A549 (cell line): ENCODE measurements around the gene HS3ST5. TPM values are rescaled to one million over a fixed set of nuclear protein-coding genes. Genes with fewer than 3 reads are reported as not detected.

Experiments
- ATAC-seq, 2 experiments: fragments of 200-7000 bp in 1 of 2; fragments of >200 bp in 1 of 2; cut with Nextera tagmentation in 1 of 2; cut with Tn5 transposase in 1 of 2; 3 replicates each; pipeline versions ENCODE4 v1.8.0 to v1.9.1; 2018 to 2020; ENCODE audit warnings: mild to moderate bottlenecking in 1 of 2, moderate library complexity in 1 of 2
- CTCF ChIA-PET: fragments of 300-600 bp; sonication (Branson Sonifier 250); formaldehyde crosslinking; extraction: SDS; loops from one replicate; lab custom pipeline; 2021; ENCODE audit warnings: antibody characterized with exemption, inconsistent platforms; lab: Yijun Ruan, JAX
- POLR2A ChIA-PET: fragments of 350-600 bp; formaldehyde crosslinking; extraction: SDS; loops from one replicate; lab custom pipeline; 2021; ENCODE audit warnings: antibody characterized with exemption, inconsistent platforms; lab: Yijun Ruan, JAX
- DNase-seq, 2 experiments: peaks; one replicate each; pipeline versions ENCODE4 v3.0.0 to v3.0.0-alpha.2; 2011 to 2016; ENCODE audit warnings: low read depth in 1 of 2, low spot score in 1 of 2
- FAIRE-seq: peaks from 2 replicates; lab custom pipeline; 2011; peaks lifted over from hg19 to GRCh38; lab: Jason Lieb, UNC
- H3K27ac ChIP-seq, 2 experiments: fragments of >200 bp; sonication (Bioruptor Twin); formaldehyde crosslinking; 3 replicates each; pipeline ENCODE4 v1.5.1; 2016 to 2017
- H3K4me1 ChIP-seq: fragments of >200 bp; sonication (Bioruptor Twin); formaldehyde crosslinking; 3 replicates; pipeline ENCODE4 v1.6.1; 2016
- H3K4me2 ChIP-seq: fragments of >200 bp; sonication (Bioruptor Twin); formaldehyde crosslinking; 3 replicates; pipeline ENCODE4 v1.6.1; 2016
- H3K4me3 ChIP-seq: fragments of >200 bp; sonication (Bioruptor Twin); formaldehyde crosslinking; 3 replicates; pipeline ENCODE4 v1.5.1; 2016
- H3K9me3 ChIP-seq: fragments of >200 bp; sonication (Bioruptor Twin); formaldehyde crosslinking; 3 replicates; pipeline ENCODE4 v1.6.1; 2016
- CBX2 ChIP-seq: fragments of 200-600 bp; sonication (generic); IDR thresholded peaks from 2 replicates; pipeline ENCODE4 v1.6.1; 2016; ENCODE audit warnings: low read depth, mild to moderate bottlenecking, borderline replicate concordance
- CHD2 ChIP-seq: fragments of 150-350 bp; IDR thresholded peaks from 2 replicates; pipeline ENCODE4 v1.6.1; 2014; ENCODE audit warnings: low read length; ENCODE audit not compliant: partially characterized antibody
- CHD4 ChIP-seq: fragments of 200-600 bp; sonication (generic); IDR thresholded peaks from 2 replicates; pipeline ENCODE4 v1.6.1; 2016; ENCODE audit warnings: antibody characterized with exemption, mild to moderate bottlenecking, borderline replicate concordance
- EHMT2 ChIP-seq: fragments of 200-600 bp; sonication (generic); IDR thresholded peaks from 2 replicates; pipeline ENCODE4 v1.6.1; 2016; ENCODE audit warnings: antibody characterized with exemption, low read depth, mild to moderate bottlenecking, moderate library complexity
- FOXS1 ChIP-seq: fragments of 250-450 bp; sonication (Bioruptor Pico); IDR thresholded peaks from 2 replicates; pipeline ENCODE4 v1.5.0; 2020; ENCODE audit warnings: mild to moderate bottlenecking, moderate library complexity
- HDAC2 ChIP-seq: fragments of 200-600 bp; sonication (generic); IDR thresholded peaks from 2 replicates; pipeline ENCODE4 v1.6.1; 2016
- HOXA7 ChIP-seq: fragments of 250-450 bp; sonication (Bioruptor Pico); IDR thresholded peaks from 2 replicates; pipeline ENCODE4 v1.5.0; 2020; ENCODE audit warnings: mild to moderate bottlenecking, moderate library complexity
- HOXB13 ChIP-seq: fragments of 250-450 bp; sonication (Bioruptor Pico); IDR thresholded peaks from 2 replicates; pipeline ENCODE4 v1.5.0; 2020; ENCODE audit warnings: low read depth, mild to moderate bottlenecking, moderate library complexity
- JUN ChIP-seq, 2 experiments: fragments of >200 bp; sonication (Bioruptor Twin); formaldehyde crosslinking; IDR thresholded peaks; 2 replicates in 1 of 2; 3 replicates in 1 of 2; pipeline ENCODE4 v1.6.1; 2016 to 2017
- JUNB ChIP-seq: fragments of >200 bp; sonication (Bioruptor Twin); formaldehyde crosslinking; IDR thresholded peaks from 2 replicates; pipeline ENCODE4 v1.6.1; 2016
- KDM1A ChIP-seq: fragments of 200-600 bp; sonication (generic); IDR thresholded peaks from 2 replicates; pipeline ENCODE4 v1.6.1; 2016; ENCODE audit warnings: low read depth, mild to moderate bottlenecking
- MAZ ChIP-seq: fragments of 150-350 bp; IDR thresholded peaks from 2 replicates; pipeline ENCODE4 v1.6.1; 2014; ENCODE audit warnings: antibody characterized with exemption, low read depth, low read length, borderline replicate concordance
- MYC ChIP-seq: IDR thresholded peaks from 2 replicates; pipeline ENCODE4 v1.6.1; 2012; ENCODE audit warnings: mild to moderate bottlenecking, inconsistent platforms, low read length, improper control_type of control experiment, borderline replicate concordance
- NFE2L2 ChIP-seq: fragments of 150-350 bp; conservative IDR thresholded peaks from 2 replicates; pipeline ENCODE4 v1.6.1; 2014; ENCODE audit warnings: low read length
- NPAS2 ChIP-seq: fragments of 250-450 bp; sonication (Bioruptor Pico); IDR thresholded peaks from 2 replicates; pipeline ENCODE4 v1.8.0; 2022; ENCODE audit warnings: mild to moderate bottlenecking, moderate library complexity, borderline replicate concordance
- NR3C1 ChIP-seq: fragments of >200 bp; sonication (Bioruptor Twin); formaldehyde crosslinking; IDR thresholded peaks from 3 replicates; pipeline ENCODE4 v1.6.1; 2017
- PHF8 ChIP-seq: fragments of 200-600 bp; sonication (generic); IDR thresholded peaks from 2 replicates; pipeline ENCODE4 v1.6.1; 2016; ENCODE audit warnings: low read depth, mild to moderate bottlenecking, antibody characterized with exemption, moderate library complexity, borderline replicate concordance
- POLR2A ChIP-seq: IDR thresholded peaks from 2 replicates; pipeline ENCODE4 v1.6.1; 2012; ENCODE audit warnings: mild to moderate bottlenecking, low read length
- POLR2AphosphoS2 ChIP-seq: conservative IDR thresholded peaks from 2 replicates; pipeline ENCODE4 v1.6.1; 2012; ENCODE audit warnings: low read length, improper control_type of control experiment, inconsistent platforms
- RAD21 ChIP-seq, 2 experiments: fragments of >200 bp in 1 of 2; sonication (Bioruptor Twin) in 1 of 2; formaldehyde crosslinking in 1 of 2; IDR thresholded peaks in 1 of 2; conservative IDR thresholded peaks in 1 of 2; 2 replicates in 1 of 2; 3 replicates in 1 of 2; pipeline ENCODE4 v1.6.1; 2012 to 2018; ENCODE audit warnings: inconsistent platforms in 1 of 2
- RARB ChIP-seq: fragments of 250-450 bp; sonication (Bioruptor Pico); IDR thresholded peaks from 2 replicates; pipeline ENCODE4 v1.8.0; 2021; ENCODE audit warnings: mild to moderate bottlenecking, moderate library complexity
- RNF2 ChIP-seq: fragments of 200-600 bp; sonication (generic); IDR thresholded peaks from 2 replicates; pipeline ENCODE4 v1.6.1; 2016; ENCODE audit warnings: low read depth, mild to moderate bottlenecking, antibody characterized with exemption, moderate library complexity, borderline replicate concordance
- SMC3 ChIP-seq: fragments of >200 bp; sonication (Bioruptor Twin); formaldehyde crosslinking; IDR thresholded peaks from 3 replicates; pipeline ENCODE4 v1.6.1; 2018; ENCODE audit warnings: inconsistent platforms
- TFCP2L1 ChIP-seq: fragments of 250-450 bp; sonication (Bioruptor Pico); IDR thresholded peaks from 2 replicates; pipeline ENCODE4 v1.5.0; 2021; ENCODE audit warnings: mild to moderate bottlenecking
- ZC3H11A ChIP-seq: fragments of 450-650 bp; IDR thresholded peaks from 2 replicates; pipeline ENCODE4 v1.6.1; 2014; ENCODE audit warnings: antibody characterized with exemption, mild to moderate bottlenecking
- ZNF302 ChIP-seq: fragments of 250-450 bp; sonication (Bioruptor Pico); IDR thresholded peaks from 2 replicates; pipeline ENCODE4 v1.9.0; 2021; ENCODE audit warnings: inconsistent platforms, mild to moderate bottlenecking, moderate library complexity
- WGBS: methylation state at CpG from one replicate; pipeline ENCODE4 v1.1.6; 2017; ENCODE audit errors: missing lambda C conversion rate; 5-methylcytosine and 5-hydroxymethylcytosine counted together
- polyA plus RNA-seq, 4 experiments: library from polyadenylated mRNA; depleted of rRNA in 3 of 4; stranded (reverse); fragments of >200 nt; fragmentation: RNase III in 1 of 4; extraction: RNeasy Plus Mini Kit Qiagen cat#74134 plus additional on column Dnase treatment in 1 of 4; gene quantifications; 2 replicates in 3 of 4; 3 replicates in 1 of 4; pipeline ENCODE4 v1.2.3, GENCODE V29; 2011 to 2017
- TF ChIP-seq, protein P1 (sequence below): fragments of 250-450 bp; sonication (Bioruptor Pico); IDR thresholded peaks from 2 replicates; pipeline ENCODE4 v1.5.0; 2021; ENCODE audit warnings: mild to moderate bottlenecking, moderate library complexity, borderline replicate concordance
- TF ChIP-seq, protein P2 (sequence below): IDR thresholded peaks from 2 replicates; pipeline ENCODE4 v1.6.1; 2012; ENCODE audit warnings: low read depth, borderline replicate concordance
- TF ChIP-seq, protein P3 (sequence below): fragments of 150-350 bp; IDR thresholded peaks from 2 replicates; pipeline ENCODE4 v1.6.1; 2014; ENCODE audit warnings: low read depth, mild to moderate bottlenecking, low read length
- TF ChIP-seq, protein P4 (sequence below): fragments of 200-600 bp; sonication (generic); IDR thresholded peaks from 2 replicates; pipeline ENCODE4 v1.6.1; 2016; ENCODE audit warnings: antibody characterized with exemption, mild to moderate bottlenecking, moderate library complexity

The HS3ST5 gene
- polyA plus RNA-seq, 2 of the 4 experiments (the other 2 are of a cell fraction) = not detected

DNA sequence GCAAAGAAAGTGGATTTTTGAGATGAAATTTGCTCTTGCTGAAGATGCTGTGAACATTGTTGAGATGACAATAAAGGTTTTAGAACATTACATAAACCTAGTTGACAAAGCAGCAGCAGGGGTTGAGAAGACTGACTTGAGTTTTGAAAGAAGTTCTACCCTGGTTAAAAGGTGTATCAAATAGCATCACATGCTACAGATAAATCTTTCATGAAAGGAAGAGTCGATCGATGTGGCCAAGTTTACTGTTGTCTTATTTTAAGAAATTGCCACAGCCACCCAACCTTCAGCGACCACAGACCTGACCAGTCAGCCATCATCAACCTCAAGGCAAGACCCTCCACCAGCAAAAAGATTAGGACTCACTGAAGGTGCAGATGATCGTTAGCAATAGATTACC lies 155.3 kb downstream of the HS3ST5 start:
- H3K4me2 ChIP-seq = no peak overlapping the region
- H3K4me3 ChIP-seq = no peak overlapping the region
- no peak for ATAC-seq
- FAIRE-seq = no peak
- ChIA-PET CTCF (no interaction called here), POLR2A (no interaction called here)
- H3K27ac ChIP-seq = no peak overlapping the region
- no peaks in the 10 kb centered on the region for H3K4me1 ChIP-seq
- no peak for TF ChIP-seq HOXB13
- no peak for TF ChIP-seq HDAC2
- no peak for TF ChIP-seq RAD21 (conservative IDR thresholded peaks at IDR 0.05 in 1 of 2, IDR thresholded peaks at IDR 0.05 in 1 of 2)
- no peak for TF ChIP-seq JUNB
- no peak for TF ChIP-seq SMC3
- no peak for DNase-seq
- H3K9me3 ChIP-seq = no peaks in the 10 kb centered on the region
- 30% methylated on average over 4 of the region's 4 CpGs for WGBS

DNA sequence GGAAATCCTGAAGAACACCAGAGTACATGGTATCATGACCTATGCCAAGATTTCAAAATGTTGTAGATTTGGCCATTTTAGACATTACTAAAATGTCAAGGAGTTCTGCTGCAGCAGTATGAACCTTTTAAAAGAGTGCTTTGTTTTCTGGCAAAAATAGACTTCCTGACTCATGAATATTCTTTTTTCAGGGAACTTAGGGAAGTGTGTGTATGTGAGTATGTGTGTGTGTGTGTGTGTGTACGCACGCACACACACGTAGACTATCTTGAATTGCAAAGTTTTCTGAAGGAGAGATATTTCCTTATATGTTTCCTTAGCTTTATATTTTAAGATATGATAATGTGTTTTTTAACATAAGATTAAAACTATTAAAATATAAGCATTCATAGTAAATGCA lies 161.2 kb downstream of the HS3ST5 start:
- ChIA-PET CTCF (no interaction called here), POLR2A (no interaction called here)
- H3K27ac ChIP-seq = no peak overlapping the region
- DNase-seq (no peak), ATAC-seq (no peak), FAIRE-seq (no peak)
- no peak overlapping the region for H3K4me3 ChIP-seq
- H3K9me3 ChIP-seq = no peaks in the 10 kb centered on the region
- H3K4me1 ChIP-seq = no peaks in the 10 kb centered on the region
- no peak overlapping the region for H3K4me2 ChIP-seq
- WGBS = 31% methylated on average over 3 of the region's 3 CpGs
- TF ChIP-seq POLR2AphosphoS2 = no peak
- TF ChIP-seq JUN (IDR thresholded peaks at IDR 0.05) = no peak
- TF ChIP-seq, protein P1, sequence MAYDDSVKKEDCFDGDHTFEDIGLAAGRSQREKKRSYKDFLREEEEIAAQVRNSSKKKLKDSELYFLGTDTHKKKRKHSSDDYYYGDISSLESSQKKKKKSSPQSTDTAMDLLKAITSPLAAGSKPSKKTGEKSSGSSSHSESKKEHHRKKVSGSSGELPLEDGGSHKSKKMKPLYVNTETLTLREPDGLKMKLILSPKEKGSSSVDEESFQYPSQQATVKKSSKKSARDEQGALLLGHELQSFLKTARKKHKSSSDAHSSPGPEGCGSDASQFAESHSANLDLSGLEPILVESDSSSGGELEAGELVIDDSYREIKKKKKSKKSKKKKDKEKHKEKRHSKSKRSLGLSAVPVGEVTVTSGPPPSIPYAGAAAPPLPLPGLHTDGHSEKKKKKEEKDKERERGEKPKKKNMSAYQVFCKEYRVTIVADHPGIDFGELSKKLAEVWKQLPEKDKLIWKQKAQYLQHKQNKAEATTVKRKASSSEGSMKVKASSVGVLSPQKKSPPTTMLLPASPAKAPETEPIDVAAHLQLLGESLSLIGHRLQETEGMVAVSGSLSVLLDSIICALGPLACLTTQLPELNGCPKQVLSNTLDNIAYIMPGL (CRISPR knock-in tag) = no peak
- TF ChIP-seq TFCP2L1 = no peak
- TF ChIP-seq NPAS2 (CRISPR knock-in tag) = no peak
- TF ChIP-seq, protein P2, sequence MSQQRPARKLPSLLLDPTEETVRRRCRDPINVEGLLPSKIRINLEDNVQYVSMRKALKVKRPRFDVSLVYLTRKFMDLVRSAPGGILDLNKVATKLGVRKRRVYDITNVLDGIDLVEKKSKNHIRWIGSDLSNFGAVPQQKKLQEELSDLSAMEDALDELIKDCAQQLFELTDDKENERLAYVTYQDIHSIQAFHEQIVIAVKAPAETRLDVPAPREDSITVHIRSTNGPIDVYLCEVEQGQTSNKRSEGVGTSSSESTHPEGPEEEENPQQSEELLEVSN = no peak
- TF ChIP-seq HOXA7 = no peak
- no peak for TF ChIP-seq POLR2A
- TF ChIP-seq MYC = no peak
- TF ChIP-seq CBX2 = no peak
- no peak for TF ChIP-seq NR3C1
- TF ChIP-seq RARB = no peak
- no peak for TF ChIP-seq HOXB13
- TF ChIP-seq ZNF302 (CRISPR knock-in tag) = no peak
- no peak for TF ChIP-seq EHMT2

DNA sequence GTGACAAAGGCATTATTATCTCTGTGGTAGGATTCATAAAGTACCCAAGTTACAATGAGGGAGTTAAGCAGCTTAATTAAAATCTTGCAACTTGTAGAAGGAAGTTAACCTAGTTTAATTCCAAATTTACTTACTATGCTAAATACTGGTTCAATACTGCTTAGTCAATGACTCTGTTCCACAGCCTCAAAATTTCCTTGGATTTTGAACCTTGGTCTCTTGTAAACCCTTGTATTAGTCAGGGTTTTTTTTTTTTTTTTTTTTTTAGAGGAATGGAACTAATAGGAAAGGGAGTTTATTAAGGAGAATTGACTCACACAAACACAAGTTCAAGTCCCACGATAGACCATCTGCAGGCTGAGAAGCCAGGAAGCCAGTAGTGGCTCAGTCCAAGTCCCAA lies 163.4 kb downstream of the HS3ST5 start:
- POLR2A ChIA-PET = no interaction called here
- H3K4me3 ChIP-seq = no peak overlapping the region
- DNase-seq = no peak
- H3K9me3 ChIP-seq = no peaks in the 10 kb centered on the region
- FAIRE-seq = no peak
- ATAC-seq = no peak
- no peak overlapping the region for H3K4me2 ChIP-seq
- no peak overlapping the region for H3K27ac ChIP-seq
- no peak for TF ChIP-seq MAZ
- TF ChIP-seq FOXS1 = no peak
- TF ChIP-seq CHD4 = no peak
- TF ChIP-seq, protein P3, sequence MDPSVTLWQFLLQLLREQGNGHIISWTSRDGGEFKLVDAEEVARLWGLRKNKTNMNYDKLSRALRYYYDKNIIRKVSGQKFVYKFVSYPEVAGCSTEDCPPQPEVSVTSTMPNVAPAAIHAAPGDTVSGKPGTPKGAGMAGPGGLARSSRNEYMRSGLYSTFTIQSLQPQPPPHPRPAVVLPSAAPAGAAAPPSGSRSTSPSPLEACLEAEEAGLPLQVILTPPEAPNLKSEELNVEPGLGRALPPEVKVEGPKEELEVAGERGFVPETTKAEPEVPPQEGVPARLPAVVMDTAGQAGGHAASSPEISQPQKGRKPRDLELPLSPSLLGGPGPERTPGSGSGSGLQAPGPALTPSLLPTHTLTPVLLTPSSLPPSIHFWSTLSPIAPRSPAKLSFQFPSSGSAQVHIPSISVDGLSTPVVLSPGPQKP = no peak
- TF ChIP-seq ZC3H11A = no peak
- TF ChIP-seq CHD2 = no peak
- TF ChIP-seq NR3C1 = no peak
- TF ChIP-seq NFE2L2 = no peak
- TF ChIP-seq, protein P4, sequence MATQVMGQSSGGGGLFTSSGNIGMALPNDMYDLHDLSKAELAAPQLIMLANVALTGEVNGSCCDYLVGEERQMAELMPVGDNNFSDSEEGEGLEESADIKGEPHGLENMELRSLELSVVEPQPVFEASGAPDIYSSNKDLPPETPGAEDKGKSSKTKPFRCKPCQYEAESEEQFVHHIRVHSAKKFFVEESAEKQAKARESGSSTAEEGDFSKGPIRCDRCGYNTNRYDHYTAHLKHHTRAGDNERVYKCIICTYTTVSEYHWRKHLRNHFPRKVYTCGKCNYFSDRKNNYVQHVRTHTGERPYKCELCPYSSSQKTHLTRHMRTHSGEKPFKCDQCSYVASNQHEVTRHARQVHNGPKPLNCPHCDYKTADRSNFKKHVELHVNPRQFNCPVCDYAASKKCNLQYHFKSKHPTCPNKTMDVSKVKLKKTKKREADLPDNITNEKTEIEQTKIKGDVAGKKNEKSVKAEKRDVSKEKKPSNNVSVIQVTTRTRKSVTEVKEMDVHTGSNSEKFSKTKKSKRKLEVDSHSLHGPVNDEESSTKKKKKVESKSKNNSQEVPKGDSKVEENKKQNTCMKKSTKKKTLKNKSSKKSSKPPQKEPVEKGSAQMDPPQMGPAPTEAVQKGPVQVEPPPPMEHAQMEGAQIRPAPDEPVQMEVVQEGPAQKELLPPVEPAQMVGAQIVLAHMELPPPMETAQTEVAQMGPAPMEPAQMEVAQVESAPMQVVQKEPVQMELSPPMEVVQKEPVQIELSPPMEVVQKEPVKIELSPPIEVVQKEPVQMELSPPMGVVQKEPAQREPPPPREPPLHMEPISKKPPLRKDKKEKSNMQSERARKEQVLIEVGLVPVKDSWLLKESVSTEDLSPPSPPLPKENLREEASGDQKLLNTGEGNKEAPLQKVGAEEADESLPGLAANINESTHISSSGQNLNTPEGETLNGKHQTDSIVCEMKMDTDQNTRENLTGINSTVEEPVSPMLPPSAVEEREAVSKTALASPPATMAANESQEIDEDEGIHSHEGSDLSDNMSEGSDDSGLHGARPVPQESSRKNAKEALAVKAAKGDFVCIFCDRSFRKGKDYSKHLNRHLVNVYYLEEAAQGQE = no peak
- no peak for TF ChIP-seq ZNF302 (CRISPR knock-in tag)
- no peak for TF ChIP-seq KDM1A
- TF ChIP-seq RNF2 = no peak
- TF ChIP-seq PHF8 = no peak
- no peaks in the 10 kb centered on the region for H3K4me1 ChIP-seq
- WGBS = 0% methylated on average over 1 of the region's 1 CpG
- CTCF ChIA-PET = no interaction called here
